ENCODE data around the gene DNAL4. TPM values are rescaled to one million over a fixed set of nuclear protein-coding genes. Genes with fewer than 3 reads are reported as not detected.

Gene DNAL4
- total RNA-seq, 4 donors from 2014 or later = 9.3 to 15.2 (median 12.8) TPM

GRCh38 chr22:38751422-38752346 lies 42.3 kb downstream of the DNAL4 start:
- intact Hi-C loops (cut with DNase I) = no loop called here
- peaks cover 27 to 62% (median 53%) of the 10 kb centered on the region in 4 donors for H3K4me1 ChIP-seq
- no peak for DNase-seq (ENCODE audit: extremely low spot score)
- H3K36me3 ChIP-seq = peaks cover 63 to 71% (median 64%) of the 10 kb centered on the region in 4 donors
- H3K4me3 ChIP-seq = no peak overlapping the region
- H3K9me3 ChIP-seq = no peaks in the 10 kb centered on the region
- no peak for TF ChIP-seq EP300 (IDR thresholded peaks at IDR 0.05)
- TF ChIP-seq POLR2AphosphoS5 (IDR thresholded peaks at IDR 0.05) = no peak
- TF ChIP-seq, protein P1, sequence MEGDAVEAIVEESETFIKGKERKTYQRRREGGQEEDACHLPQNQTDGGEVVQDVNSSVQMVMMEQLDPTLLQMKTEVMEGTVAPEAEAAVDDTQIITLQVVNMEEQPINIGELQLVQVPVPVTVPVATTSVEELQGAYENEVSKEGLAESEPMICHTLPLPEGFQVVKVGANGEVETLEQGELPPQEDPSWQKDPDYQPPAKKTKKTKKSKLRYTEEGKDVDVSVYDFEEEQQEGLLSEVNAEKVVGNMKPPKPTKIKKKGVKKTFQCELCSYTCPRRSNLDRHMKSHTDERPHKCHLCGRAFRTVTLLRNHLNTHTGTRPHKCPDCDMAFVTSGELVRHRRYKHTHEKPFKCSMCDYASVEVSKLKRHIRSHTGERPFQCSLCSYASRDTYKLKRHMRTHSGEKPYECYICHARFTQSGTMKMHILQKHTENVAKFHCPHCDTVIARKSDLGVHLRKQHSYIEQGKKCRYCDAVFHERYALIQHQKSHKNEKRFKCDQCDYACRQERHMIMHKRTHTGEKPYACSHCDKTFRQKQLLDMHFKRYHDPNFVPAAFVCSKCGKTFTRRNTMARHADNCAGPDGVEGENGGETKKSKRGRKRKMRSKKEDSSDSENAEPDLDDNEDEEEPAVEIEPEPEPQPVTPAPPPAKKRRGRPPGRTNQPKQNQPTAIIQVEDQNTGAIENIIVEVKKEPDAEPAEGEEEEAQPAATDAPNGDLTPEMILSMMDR (IDR thresholded peaks at IDR 0.05) = no peak
- TF ChIP-seq POLR2A (IDR thresholded peaks at IDR 0.05; ENCODE audit: low read depth) = no peak
- H3K27ac ChIP-seq (replicated peaks in 1 of 4) = peak overlapping the region; percentile 29 to 97 (median 48)
- no peaks in the 10 kb centered on the region for H3K27me3 ChIP-seq
- WGBS = 69% methylated on average over 19 of the region's 24 CpGs

- TF ChIP-seq POLR2AphosphoS5 (IDR thresholded peaks at IDR 0.05) (no peak), POLR2A (IDR thresholded peaks at IDR 0.05; ENCODE audit: low read depth) (no peak), EP300 (IDR thresholded peaks at IDR 0.05) (no peak)
- TF ChIP-seq, protein P1 (IDR thresholded peaks at IDR 0.05) = no peak
- no peaks in the 10 kb centered on the region for H3K27me3 ChIP-seq
- intact Hi-C loops (cut with DNase I) = no loop called here
- WGBS = 86% methylated on average over 8 of the region's 12 CpGs
- H3K9me3 ChIP-seq = no peaks in the 10 kb centered on the region
- peak overlapping the region; percentile 29 to 97 (median 48) for H3K27ac ChIP-seq (replicated peaks in 1 of 4)
- no peak overlapping the region for H3K4me3 ChIP-seq
- H3K4me1 ChIP-seq = peaks cover 23 to 56% (median 47%) of the 10 kb centered on the region in 4 donors
- H3K36me3 ChIP-seq = peaks cover 69 to 77% (median 70%) of the 10 kb centered on the region in 4 donors
- DNase-seq (ENCODE audit: extremely low spot score) = no peak
These were observed 42.9 kb downstream of the DNAL4 start for GRCh38 chr22:38751066-38751421.

DNA sequence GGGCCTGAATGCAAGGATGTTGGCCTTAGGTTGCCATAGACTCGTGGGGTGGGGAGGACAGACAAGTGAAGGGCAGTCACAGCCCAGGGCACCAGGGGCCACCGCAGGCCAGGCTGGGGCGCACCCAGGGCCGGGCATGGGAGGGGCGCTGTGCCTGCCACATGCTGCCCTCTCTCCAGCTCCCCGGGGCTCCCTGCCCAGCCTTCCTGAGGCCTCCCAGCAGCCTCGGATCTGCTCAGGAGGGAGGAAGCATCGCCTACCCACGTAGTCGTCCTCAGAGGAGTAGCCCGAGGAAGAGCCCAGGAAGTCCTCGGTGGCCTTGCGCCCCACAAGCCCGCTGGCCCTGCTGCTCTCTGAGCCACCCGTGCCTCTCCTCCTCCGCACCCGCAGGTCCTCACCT lies 43.3 kb downstream of the DNAL4 start:
- Histone ChIP-seq H3K36me3 (peaks cover 73 to 81% (median 74%) of the 10 kb centered on the region in 4 donors), H3K27ac (replicated peaks in 1 of 4) (peak overlapping the region in 3 of 4 donors; percentile 29 to 50 (median 46))

GRCh38 chr22:38750104-38750503 lies 43.8 kb downstream of the DNAL4 start:
- TF ChIP-seq POLR2AphosphoS5 (IDR thresholded peaks at IDR 0.05) (no peak), POLR2A (IDR thresholded peaks at IDR 0.05; ENCODE audit: low read depth) (no peak), EP300 (IDR thresholded peaks at IDR 0.05) (no peak)
- TF ChIP-seq, protein P1 (IDR thresholded peaks at IDR 0.05) = no peak
- Histone ChIP-seq H3K4me1 (peaks cover 23 to 54% (median 46%) of the 10 kb centered on the region in 4 donors), H3K9me3 (no peaks in the 10 kb centered on the region), H3K4me3 (no peak overlapping the region), H3K27me3 (no peaks in the 10 kb centered on the region), H3K36me3 (peaks cover 79 to 86% (median 79%) of the 10 kb centered on the region in 4 donors), H3K27ac (replicated peaks in 1 of 4) (peak overlapping the region in 1 of 4 donors; percentile 1)
- WGBS = 93% methylated on average over 3 of the region's 14 CpGs
- no peak for DNase-seq (ENCODE audit: extremely low spot score)
- intact Hi-C loops (cut with DNase I) = no loop called here

More for the DNA sequence above, 43.3 kb downstream of the DNAL4 start:
- H3K9me3 ChIP-seq = no peaks in the 10 kb centered on the region
- DNase-seq (ENCODE audit: extremely low spot score) = no peak
- H3K4me1 ChIP-seq = peaks cover 23 to 55% (median 46%) of the 10 kb centered on the region in 4 donors
- H3K4me3 ChIP-seq = no peak overlapping the region
- H3K27me3 ChIP-seq = no peaks in the 10 kb centered on the region
- WGBS = 97% methylated on average over 4 of the region's 17 CpGs
- no peak for TF ChIP-seq EP300 (IDR thresholded peaks at IDR 0.05)
- TF ChIP-seq, protein P1 (IDR thresholded peaks at IDR 0.05) = no peak
- TF ChIP-seq POLR2A (IDR thresholded peaks at IDR 0.05; ENCODE audit: low read depth) = no peak
- TF ChIP-seq POLR2AphosphoS5 (IDR thresholded peaks at IDR 0.05) = no peak
- intact Hi-C loops (cut with DNase I) = no loop called here

Data from esophagus muscularis mucosa (tissue), 4 donors.